ENCODE data around the gene GJA9. TPM values are rescaled to one million over a fixed set of nuclear protein-coding genes. Genes with fewer than 3 reads are reported as not detected.

Gene GJA9
- total RNA-seq, 1 donor from 2014 or later, result 0.26 TPM

DNA sequence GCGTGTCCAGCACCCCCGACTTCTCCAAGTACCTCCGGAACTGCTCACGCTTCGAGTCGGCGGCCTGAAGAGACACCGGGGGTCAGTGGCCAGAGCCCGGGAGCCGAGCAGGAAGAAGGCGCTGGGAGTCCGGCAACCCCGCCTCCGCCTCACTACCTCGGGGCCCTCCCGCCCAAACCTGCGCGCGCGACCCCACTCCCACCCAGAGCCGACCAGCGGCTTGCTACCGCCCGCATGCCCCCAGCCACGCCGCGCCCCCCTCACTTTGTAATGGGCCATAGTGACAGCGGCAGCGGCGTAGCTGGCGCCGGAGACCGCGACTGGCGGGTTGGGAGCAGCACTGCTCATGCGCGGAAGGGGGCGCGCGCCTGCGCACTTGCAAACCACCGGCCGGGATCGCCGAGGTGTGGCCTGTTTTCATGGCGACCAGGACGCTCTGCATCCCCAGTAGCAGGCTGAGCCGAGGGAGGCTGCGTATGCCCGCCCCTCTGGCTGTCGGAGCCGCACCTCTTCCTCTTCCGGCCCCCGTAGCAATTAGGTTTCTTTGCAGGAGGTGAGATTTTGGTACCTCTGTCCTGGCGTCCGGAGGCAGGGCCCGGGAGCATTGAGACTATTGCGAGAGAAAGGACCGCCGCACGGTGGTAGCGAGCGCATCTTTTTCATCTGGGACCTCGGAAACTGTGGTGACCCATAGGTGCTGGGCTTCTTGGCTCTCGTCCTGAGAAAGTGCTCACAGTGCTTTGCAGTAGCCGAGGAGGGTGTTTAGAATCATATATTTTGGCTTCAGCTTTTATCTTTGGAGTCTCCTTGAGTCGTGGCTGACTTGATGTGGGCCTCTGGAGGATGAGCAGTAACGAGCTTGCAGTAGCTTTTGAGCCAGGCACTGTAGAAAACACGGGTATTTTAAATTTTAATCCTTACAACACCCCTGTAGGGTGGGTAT, 8.1 kb downstream of the GJA9 start, which contains the start of gene MYCBP:
MYCBP (minus strand) TSS at position 322 of the 943 bp plus-strand sequence; CDS start at position 279, 43 bp downstream.
- Histone ChIP-seq H3K27me3 (ENCODE audit: control insufficient read depth, insufficient read depth, low read length) (no peaks in the 10 kb centered on the region), H3K36me3 (ENCODE audit: control insufficient read depth, insufficient read depth, low read length) (no peaks in the 10 kb centered on the region), H3K4me3 (ENCODE audit: low read depth, low read length) (peak within 1 kb of the TSS; percentile 75)
- DNase-seq (ENCODE audit: low read depth), result peak; percentile 92
- TF ChIP-seq, protein P1, sequence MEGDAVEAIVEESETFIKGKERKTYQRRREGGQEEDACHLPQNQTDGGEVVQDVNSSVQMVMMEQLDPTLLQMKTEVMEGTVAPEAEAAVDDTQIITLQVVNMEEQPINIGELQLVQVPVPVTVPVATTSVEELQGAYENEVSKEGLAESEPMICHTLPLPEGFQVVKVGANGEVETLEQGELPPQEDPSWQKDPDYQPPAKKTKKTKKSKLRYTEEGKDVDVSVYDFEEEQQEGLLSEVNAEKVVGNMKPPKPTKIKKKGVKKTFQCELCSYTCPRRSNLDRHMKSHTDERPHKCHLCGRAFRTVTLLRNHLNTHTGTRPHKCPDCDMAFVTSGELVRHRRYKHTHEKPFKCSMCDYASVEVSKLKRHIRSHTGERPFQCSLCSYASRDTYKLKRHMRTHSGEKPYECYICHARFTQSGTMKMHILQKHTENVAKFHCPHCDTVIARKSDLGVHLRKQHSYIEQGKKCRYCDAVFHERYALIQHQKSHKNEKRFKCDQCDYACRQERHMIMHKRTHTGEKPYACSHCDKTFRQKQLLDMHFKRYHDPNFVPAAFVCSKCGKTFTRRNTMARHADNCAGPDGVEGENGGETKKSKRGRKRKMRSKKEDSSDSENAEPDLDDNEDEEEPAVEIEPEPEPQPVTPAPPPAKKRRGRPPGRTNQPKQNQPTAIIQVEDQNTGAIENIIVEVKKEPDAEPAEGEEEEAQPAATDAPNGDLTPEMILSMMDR (IDR thresholded peaks at IDR 0.05; ENCODE audit: insufficient read depth, low read length, severe bottlenecking), result no peak
- FAIRE-seq, result no peak

DNA sequence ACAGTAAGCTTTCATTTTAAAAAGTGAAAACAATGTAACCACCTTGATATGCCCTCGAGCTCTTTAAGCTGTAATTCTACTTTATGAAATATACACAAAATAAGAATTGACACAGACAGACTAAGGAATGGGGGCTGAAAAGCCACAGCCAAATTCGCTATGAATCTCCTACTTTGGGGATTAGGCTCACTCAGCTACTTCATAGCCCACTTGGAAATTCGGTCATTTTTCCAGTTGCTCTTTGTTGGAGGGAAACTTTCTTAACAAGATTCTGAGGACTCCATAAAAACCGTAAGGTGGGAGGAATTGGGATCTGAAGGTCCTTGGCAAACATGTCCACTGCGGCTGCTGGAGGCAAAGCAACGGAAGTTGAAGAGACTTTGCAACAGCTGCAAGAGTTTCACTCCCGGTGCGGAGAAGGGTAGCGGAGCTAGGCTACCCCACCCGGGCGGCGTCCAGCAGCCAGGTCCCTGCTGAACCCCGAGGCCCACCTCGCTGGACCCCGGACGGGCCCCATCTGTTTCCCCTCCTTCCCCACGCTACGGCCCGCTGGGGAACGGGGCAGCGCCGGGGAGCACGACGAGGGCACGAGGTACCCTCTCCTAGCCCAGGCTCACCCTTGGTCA, 8.9 kb downstream of the GJA9 start:
- FAIRE-seq, result no peak

DNA sequence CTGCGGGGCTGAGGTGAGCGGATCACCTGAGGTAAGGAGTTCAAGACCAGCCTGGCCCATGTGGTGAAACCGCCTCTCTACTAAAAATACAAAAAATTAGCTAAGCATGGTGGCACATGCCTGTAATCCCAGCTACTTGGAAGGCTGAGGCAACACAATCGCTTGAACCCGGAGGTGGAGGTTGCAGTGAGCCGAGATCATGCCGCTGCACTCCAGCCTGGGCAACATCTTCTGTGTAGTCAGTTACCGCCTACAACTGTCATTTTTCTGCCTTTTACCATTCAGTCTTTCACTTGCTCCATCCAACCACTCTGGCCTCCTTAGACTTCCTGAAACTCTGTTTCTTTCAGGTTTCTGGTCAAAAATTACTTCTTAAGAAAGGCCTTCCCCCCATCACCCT, 10.4 kb downstream of the GJA9 start:
- TF ChIP-seq, protein P1 (IDR thresholded peaks at IDR 0.05; ENCODE audit: insufficient read depth, low read length, severe bottlenecking), result no peak
- no peak for FAIRE-seq
- no peak overlapping the region for H3K4me3 ChIP-seq (ENCODE audit: low read depth, low read length)
- peaks cover 2% of the 10 kb centered on the region for H3K36me3 ChIP-seq (ENCODE audit: control insufficient read depth, insufficient read depth, low read length)
- no peaks in the 10 kb centered on the region for H3K27me3 ChIP-seq (ENCODE audit: control insufficient read depth, insufficient read depth, low read length)
- no peak for DNase-seq (ENCODE audit: low read depth)

More for the DNA sequence above, 8.9 kb downstream of the GJA9 start:
- Histone ChIP-seq H3K36me3 (ENCODE audit: control insufficient read depth, insufficient read depth, low read length) (no peaks in the 10 kb centered on the region), H3K4me3 (ENCODE audit: low read depth, low read length) (peak overlapping the region; percentile 75), H3K27me3 (ENCODE audit: control insufficient read depth, insufficient read depth, low read length) (no peaks in the 10 kb centered on the region)
- DNase-seq (ENCODE audit: low read depth), result peak; percentile 27
- TF ChIP-seq, protein P1 (IDR thresholded peaks at IDR 0.05; ENCODE audit: insufficient read depth, low read length, severe bottlenecking), result no peak

DNA sequence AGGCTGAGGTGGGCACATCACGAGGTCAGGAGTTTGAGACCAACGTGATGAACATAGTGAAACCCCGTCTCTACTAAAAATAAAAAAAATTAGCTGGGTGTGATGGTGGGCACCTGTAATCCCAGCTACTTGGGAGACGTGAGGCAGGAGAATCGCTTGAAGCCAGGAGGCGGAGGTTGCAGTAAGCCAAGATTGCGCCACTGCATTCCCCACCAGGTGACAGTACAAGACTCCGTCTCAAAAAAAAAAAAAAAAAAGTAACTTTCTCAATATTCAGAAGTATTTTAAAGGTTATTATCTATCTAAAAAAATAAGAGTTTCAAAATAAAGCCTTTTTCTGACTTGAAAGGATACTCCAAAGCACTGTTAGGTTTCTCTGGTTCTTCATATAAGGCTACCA, 14.2 kb downstream of the GJA9 start:
- H3K27me3 ChIP-seq (ENCODE audit: control insufficient read depth, insufficient read depth, low read length), result no peaks in the 10 kb centered on the region
- H3K36me3 ChIP-seq (ENCODE audit: control insufficient read depth, insufficient read depth, low read length), result peaks cover 2% of the 10 kb centered on the region
- DNase-seq (ENCODE audit: low read depth), result no peak
- TF ChIP-seq, protein P1 (IDR thresholded peaks at IDR 0.05; ENCODE audit: insufficient read depth, low read length, severe bottlenecking), result no peak
- H3K4me3 ChIP-seq (ENCODE audit: low read depth, low read length), result no peak overlapping the region
- no peak for FAIRE-seq

DNA sequence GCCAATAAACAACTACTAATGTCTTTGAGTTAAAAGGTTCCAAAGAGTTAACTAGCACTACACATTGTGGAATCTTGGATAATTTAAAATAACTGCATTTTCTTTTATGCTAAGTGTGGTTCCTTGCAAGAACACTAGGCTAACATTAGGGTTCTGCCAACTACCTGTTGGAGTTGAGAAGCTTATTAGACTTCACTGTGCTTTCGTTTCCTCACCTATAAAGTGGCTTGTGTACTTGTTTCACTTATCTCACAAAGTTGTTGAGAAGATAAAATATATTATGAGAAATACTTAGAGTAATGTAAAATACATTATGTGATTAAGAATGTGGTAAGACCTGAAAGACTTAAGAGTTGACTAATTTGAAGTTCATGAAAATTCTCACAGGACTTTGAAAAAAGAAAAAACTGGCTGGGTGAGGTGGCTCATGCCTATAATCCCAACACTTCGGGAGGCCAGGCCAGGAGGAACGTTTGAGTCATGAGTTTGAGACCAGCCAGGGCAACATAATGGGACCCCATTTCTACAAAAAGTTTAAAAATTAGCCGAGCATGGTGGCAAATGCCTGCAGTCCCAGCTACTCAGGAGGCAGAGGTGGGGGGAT, 16.2 kb downstream of the GJA9 start:
- H3K4me3 ChIP-seq (ENCODE audit: low read depth, low read length), result no peak overlapping the region
- no peak for FAIRE-seq
- peak; percentile 28 for DNase-seq (ENCODE audit: low read depth)
- TF ChIP-seq, protein P1 (IDR thresholded peaks at IDR 0.05; ENCODE audit: insufficient read depth, low read length, severe bottlenecking), result no peak
- no peaks in the 10 kb centered on the region for H3K27me3 ChIP-seq (ENCODE audit: control insufficient read depth, insufficient read depth, low read length)
- peaks cover 2% of the 10 kb centered on the region for H3K36me3 ChIP-seq (ENCODE audit: control insufficient read depth, insufficient read depth, low read length)
